Activated T-helper 1 cell treated with anti-CD3 and anti-CD28 coated beads, Interleukin-12 subunit alpha, Interleukin-12 subunit beta, Interleukin-2, Interleukin-4 antibody, amounts not matched to agents 30 ng/mL and 10 ng/mL and 1 ng/mL, durations not matched to agents 14 hours and 24 hours and 36 hours (primary cell): ENCODE measurements around the gene CORO2B. TPM values are rescaled to one million over a fixed set of nuclear protein-coding genes. Genes with fewer than 3 reads are reported as not detected.
"Not testable (repeated sequence)": the region's sequence is repeated elsewhere in the genome, so short reads cannot be mapped to it uniquely, and the experiment has no call there.

ENCODE experiments used
- DNase-seq: peaks from one replicate; pipeline ENCODE4 v3.0.0; 2021; ENCODE audit warnings: low spot score
- H3K27ac Mint-ChIP-seq: one replicate; pipeline ENCODE4 v1.8.0; 2021; ENCODE audit warnings: mild to moderate bottlenecking, mixed read lengths
- H3K27me3 Mint-ChIP-seq: one replicate; pipeline ENCODE4 v1.8.0; 2022; ENCODE audit warnings: mild to moderate bottlenecking, moderate library complexity, mixed read lengths; ENCODE audit not compliant: insufficient read depth
- H3K36me3 Mint-ChIP-seq: one replicate; pipeline ENCODE4 v1.8.0; 2021; ENCODE audit warnings: low read depth, mixed read lengths
- H3K4me1 Mint-ChIP-seq: one replicate; pipeline ENCODE4 v1.8.0; 2021; ENCODE audit warnings: low read depth, mixed read lengths
- H3K4me3 Mint-ChIP-seq: one replicate; pipeline ENCODE4 v1.8.0; 2021; ENCODE audit warnings: mild to moderate bottlenecking, moderate library complexity, mixed read lengths
- H3K9me3 Mint-ChIP-seq: one replicate; pipeline ENCODE4 v1.8.0; 2021; ENCODE audit warnings: mixed read lengths
- intact Hi-C: fragments of 100-400 bp; cut with micrococcal nuclease; formaldehyde crosslinking; loops from one replicate; pipeline ENCODE4 v1.15.1; 2024
- total RNA-seq: library from RNA; stranded (reverse); gene quantifications from 2 replicates; pipeline ENCODE4 v1.2.3, GENCODE V29; 2022

CORO2B gene
- total RNA-seq, 1 donor from 2014 or later = not detected

GRCh38 chr15:68602459-68603215 lies 23.8 kb downstream of the CORO2B start:
- H3K9me3 Mint-ChIP-seq = no peaks in the 10 kb centered on the region
- H3K4me3 Mint-ChIP-seq = no peak overlapping the region
- peaks cover 2% of the 10 kb centered on the region for H3K27me3 Mint-ChIP-seq
- H3K27ac Mint-ChIP-seq = no peak overlapping the region
- no peaks in the 10 kb centered on the region for H3K4me1 Mint-ChIP-seq
- H3K36me3 Mint-ChIP-seq = no peaks in the 10 kb centered on the region
- intact Hi-C loops = no loop called here
- DNase-seq = no peak

DNA sequence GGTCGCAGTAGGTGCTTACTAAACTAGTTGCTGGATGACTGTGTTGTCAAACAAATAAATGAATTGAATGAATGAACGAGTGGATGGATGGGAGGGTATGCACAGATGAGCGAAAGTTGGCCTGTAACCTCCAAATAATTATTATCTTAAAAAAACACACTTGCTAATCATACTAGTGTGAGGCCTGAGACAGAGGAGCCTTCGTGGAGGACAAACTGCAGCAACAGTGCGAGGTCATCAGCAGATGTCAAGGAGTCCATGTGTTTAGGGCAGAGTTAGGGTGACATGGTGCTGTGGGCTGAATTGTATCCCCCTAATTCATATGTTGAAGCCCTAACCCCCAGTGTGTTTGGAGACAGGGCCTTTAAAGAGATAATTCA lies 24.4 kb downstream of the CORO2B start:
- no peak overlapping the region for H3K4me3 Mint-ChIP-seq
- H3K36me3 Mint-ChIP-seq = no peaks in the 10 kb centered on the region
- H3K4me1 Mint-ChIP-seq = no peaks in the 10 kb centered on the region
- H3K9me3 Mint-ChIP-seq = no peaks in the 10 kb centered on the region
- H3K27ac Mint-ChIP-seq = no peak overlapping the region
- peaks cover 2% of the 10 kb centered on the region for H3K27me3 Mint-ChIP-seq
- intact Hi-C loops = no loop called here
- no peak for DNase-seq

GRCh38 chr15:68603951-68604350 lies 25.2 kb downstream of the CORO2B start:
- no peak overlapping the region for H3K4me3 Mint-ChIP-seq
- DNase-seq = no peak
- no peaks in the 10 kb centered on the region for H3K9me3 Mint-ChIP-seq
- H3K27me3 Mint-ChIP-seq = peaks cover 3% of the 10 kb centered on the region
- H3K36me3 Mint-ChIP-seq = no peaks in the 10 kb centered on the region
- no peak overlapping the region for H3K27ac Mint-ChIP-seq
- intact Hi-C loops = no loop called here
- H3K4me1 Mint-ChIP-seq = no peaks in the 10 kb centered on the region

DNA sequence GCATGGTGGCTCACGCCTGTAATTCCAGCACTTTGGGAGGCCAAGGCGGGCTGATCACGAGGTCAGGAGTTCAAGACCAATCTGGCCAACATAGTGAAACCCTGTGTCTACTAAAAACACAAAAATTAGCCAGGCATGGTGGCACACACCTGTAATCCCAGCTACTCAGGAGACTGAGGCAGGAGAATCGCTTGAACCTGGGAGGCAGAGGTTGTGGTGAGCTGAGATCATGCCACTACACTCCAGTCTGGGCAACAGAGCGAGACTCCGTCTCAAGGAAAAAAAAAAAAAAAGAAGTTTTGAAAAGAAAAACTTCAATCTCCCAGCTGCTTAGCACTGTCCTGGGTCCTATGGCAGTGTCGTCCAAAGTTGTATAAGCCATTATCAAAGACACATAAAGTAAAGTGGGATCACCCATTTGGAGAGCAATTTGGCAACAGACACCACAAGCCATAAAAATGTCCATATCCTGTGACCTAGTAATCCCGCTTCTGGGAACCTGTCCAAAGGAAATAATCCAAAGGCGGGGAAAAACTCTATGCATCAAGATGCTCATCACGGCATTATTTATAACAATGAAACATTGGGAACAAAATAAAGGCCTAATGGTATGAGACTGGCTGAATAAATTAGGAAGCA lies 26.2 kb downstream of the CORO2B start:
- not testable (repeated sequence) for H3K4me1 Mint-ChIP-seq

DNA sequence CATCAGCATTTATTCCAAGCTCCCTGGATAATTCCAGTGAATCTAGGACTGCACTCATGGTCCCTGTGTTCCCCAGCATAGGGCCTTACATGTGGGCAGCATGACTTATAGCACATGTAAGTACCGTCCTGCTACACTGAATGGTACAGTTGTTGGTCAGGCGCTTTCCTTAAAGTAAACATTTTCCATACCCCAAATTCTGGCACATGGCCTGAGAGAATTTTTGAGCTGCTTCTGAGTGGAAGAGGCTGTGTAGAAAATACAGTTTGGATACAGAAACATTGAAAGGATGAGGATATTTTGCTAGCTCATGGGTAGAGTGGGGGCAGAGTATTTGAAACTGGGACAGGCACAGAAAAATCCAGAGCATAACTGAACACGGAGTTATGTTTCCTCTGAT lies 27.6 kb downstream of the CORO2B start:
- intact Hi-C loops = no loop called here
- no peak for DNase-seq
- H3K4me1 Mint-ChIP-seq = no peaks in the 10 kb centered on the region
- no peak overlapping the region for H3K27ac Mint-ChIP-seq
- no peak overlapping the region for H3K4me3 Mint-ChIP-seq
- H3K36me3 Mint-ChIP-seq = no peaks in the 10 kb centered on the region
- H3K27me3 Mint-ChIP-seq = peaks cover 5% of the 10 kb centered on the region
- H3K9me3 Mint-ChIP-seq = no peaks in the 10 kb centered on the region

More for the DNA sequence above, 26.2 kb downstream of the CORO2B start:
- H3K9me3 Mint-ChIP-seq, H3K27ac Mint-ChIP-seq, intact Hi-C loops, H3K4me3 Mint-ChIP-seq, H3K27me3 Mint-ChIP-seq, H3K36me3 Mint-ChIP-seq, DNase-seq: not testable (repeated sequence)

GRCh38 chr15:68608206-68608843 lies 29.5 kb downstream of the CORO2B start:
- DNase-seq = no peak
- intact Hi-C loops = no loop called here
- no peak overlapping the region for H3K27ac Mint-ChIP-seq
- peaks cover 7% of the 10 kb centered on the region for H3K27me3 Mint-ChIP-seq
- H3K4me1 Mint-ChIP-seq = no peaks in the 10 kb centered on the region
- H3K9me3 Mint-ChIP-seq = no peaks in the 10 kb centered on the region
- no peak overlapping the region for H3K4me3 Mint-ChIP-seq
- H3K36me3 Mint-ChIP-seq = no peaks in the 10 kb centered on the region

DNA sequence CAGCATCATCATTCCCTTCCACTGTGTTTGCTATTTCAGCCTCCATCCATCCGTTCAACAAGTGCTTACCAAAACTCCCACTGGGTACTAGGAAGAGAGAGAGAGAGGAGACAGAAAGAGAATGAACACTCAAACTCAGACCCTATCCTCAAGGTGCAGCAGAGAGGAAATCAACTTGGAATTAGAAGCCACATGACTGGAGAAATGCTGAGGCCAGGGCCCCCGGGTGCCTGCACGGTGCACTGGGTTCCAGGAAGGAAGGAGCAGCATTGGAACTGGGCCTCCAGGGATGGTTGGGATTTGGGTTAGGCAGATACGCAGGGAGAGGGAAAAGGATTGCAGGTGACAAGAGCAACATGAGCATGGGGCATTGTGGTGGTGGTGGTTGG lies 30.0 kb downstream of the CORO2B start:
- no peak overlapping the region for H3K27ac Mint-ChIP-seq
- DNase-seq = no peak
- H3K36me3 Mint-ChIP-seq = no peaks in the 10 kb centered on the region
- H3K4me3 Mint-ChIP-seq = no peak overlapping the region
- H3K27me3 Mint-ChIP-seq = peaks cover 7% of the 10 kb centered on the region
- no peaks in the 10 kb centered on the region for H3K9me3 Mint-ChIP-seq
- intact Hi-C loops = no loop called here
- no peaks in the 10 kb centered on the region for H3K4me1 Mint-ChIP-seq

DNA sequence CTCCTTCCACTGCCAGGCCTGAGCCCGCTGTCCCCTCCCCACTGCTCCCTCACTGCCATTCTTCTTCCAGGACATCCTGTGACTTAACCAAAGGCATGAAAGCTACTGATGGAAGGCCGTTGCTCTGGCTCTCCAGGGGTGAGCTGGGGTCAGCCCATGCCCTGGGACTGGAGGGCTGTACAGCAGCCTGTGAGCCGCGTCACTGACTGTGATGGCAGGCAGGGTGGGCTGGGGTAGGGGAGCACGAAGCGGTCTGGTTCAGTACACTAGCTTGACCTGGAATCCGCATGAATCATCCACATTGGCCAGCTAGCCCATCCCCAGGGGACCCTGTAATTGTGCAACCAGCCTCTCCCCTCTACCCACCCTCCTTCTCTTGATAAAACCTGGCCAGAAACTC lies 30.8 kb downstream of the CORO2B start:
- H3K4me1 Mint-ChIP-seq = no peaks in the 10 kb centered on the region
- H3K27ac Mint-ChIP-seq = no peak overlapping the region
- no peaks in the 10 kb centered on the region for H3K9me3 Mint-ChIP-seq
- peaks cover 12% of the 10 kb centered on the region for H3K27me3 Mint-ChIP-seq
- H3K36me3 Mint-ChIP-seq = no peaks in the 10 kb centered on the region
- intact Hi-C loops = no loop called here
- DNase-seq = no peak
- no peak overlapping the region for H3K4me3 Mint-ChIP-seq

DNA sequence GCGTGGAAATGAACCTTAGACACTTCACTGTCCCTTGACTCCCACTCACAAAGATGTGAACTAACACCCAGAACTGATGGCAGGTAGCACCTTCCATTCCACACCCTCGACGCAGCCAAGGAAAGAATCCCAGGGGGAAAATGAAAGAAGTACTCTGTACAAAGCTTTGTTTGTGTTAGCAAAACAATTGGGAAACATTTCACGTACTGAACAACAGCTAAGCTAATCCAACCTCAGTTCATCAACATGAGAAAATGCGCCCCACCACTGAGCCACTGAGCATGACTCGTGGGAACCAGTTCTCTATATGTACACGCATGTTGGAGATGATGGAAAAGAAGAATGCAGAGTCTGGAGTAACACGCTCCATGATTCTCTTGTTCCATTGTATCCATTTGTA lies 32.0 kb downstream of the CORO2B start:
- DNase-seq = no peak
- no peaks in the 10 kb centered on the region for H3K4me1 Mint-ChIP-seq
- no peaks in the 10 kb centered on the region for H3K36me3 Mint-ChIP-seq
- intact Hi-C loops = no loop called here
- no peak overlapping the region for H3K27ac Mint-ChIP-seq
- no peak overlapping the region for H3K4me3 Mint-ChIP-seq
- no peaks in the 10 kb centered on the region for H3K9me3 Mint-ChIP-seq
- H3K27me3 Mint-ChIP-seq = peaks cover 12% of the 10 kb centered on the region

DNA sequence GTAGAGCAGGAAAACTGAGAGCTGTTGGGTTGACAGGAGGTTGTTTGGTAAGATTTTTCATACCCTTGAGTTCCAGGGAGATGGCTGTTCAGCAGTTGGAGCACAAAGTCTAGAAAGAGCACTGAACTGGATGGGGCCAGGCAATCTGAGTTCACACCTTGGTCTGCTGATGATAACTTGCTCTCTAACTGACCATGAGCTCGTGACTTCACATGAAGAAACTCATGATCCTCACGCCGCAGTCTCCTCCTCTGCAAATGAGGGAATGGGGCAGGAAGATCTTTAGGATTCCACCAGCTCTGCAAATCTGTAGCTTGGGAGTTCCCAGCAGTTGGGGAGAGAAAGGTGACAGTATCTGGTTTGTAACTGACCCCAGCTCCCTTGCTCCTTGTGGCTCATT lies 33.7 kb downstream of the CORO2B start:
- DNase-seq = no peak
- H3K9me3 Mint-ChIP-seq = no peaks in the 10 kb centered on the region

GRCh38 chr15:68612979-68613740 lies 34.4 kb downstream of the CORO2B start:
- intact Hi-C loops = no loop called here
- DNase-seq = no peak
- no peaks in the 10 kb centered on the region for H3K36me3 Mint-ChIP-seq
- H3K4me1 Mint-ChIP-seq = no peaks in the 10 kb centered on the region
- peaks cover 12% of the 10 kb centered on the region for H3K27me3 Mint-ChIP-seq
- H3K27ac Mint-ChIP-seq = no peak overlapping the region
- H3K9me3 Mint-ChIP-seq = no peaks in the 10 kb centered on the region
- no peak overlapping the region for H3K4me3 Mint-ChIP-seq

More for the DNA sequence above, 33.7 kb downstream of the CORO2B start:
- no peaks in the 10 kb centered on the region for H3K36me3 Mint-ChIP-seq
- no peaks in the 10 kb centered on the region for H3K4me1 Mint-ChIP-seq
- no peak overlapping the region for H3K4me3 Mint-ChIP-seq
- peaks cover 12% of the 10 kb centered on the region for H3K27me3 Mint-ChIP-seq
- no peak overlapping the region for H3K27ac Mint-ChIP-seq
- intact Hi-C loops = no loop called here

- Mint-ChIP-seq H3K4me1 (no peaks in the 10 kb centered on the region), H3K36me3 (no peaks in the 10 kb centered on the region), H3K9me3 (no peaks in the 10 kb centered on the region), H3K27me3 (peaks cover 14% of the 10 kb centered on the region), H3K4me3 (no peak overlapping the region), H3K27ac (no peak overlapping the region)
- intact Hi-C loops = no loop called here
- DNase-seq = no peak
Measured at GRCh38 chr15:68614286-68615035, 35.7 kb downstream of the CORO2B start.
